ENCODE measurements around the gene IRF3. TPM values are rescaled to one million over a fixed set of nuclear protein-coding genes. Genes with fewer than 3 reads are reported as not detected.
A peak's percentile ranks its signal among the peaks of the same experiment; 100 is the strongest.

Gene IRF3
- total and polyA plus RNA-seq, 8 donors = 60.2 to 93.6 (median 72.5) TPM

DNA sequence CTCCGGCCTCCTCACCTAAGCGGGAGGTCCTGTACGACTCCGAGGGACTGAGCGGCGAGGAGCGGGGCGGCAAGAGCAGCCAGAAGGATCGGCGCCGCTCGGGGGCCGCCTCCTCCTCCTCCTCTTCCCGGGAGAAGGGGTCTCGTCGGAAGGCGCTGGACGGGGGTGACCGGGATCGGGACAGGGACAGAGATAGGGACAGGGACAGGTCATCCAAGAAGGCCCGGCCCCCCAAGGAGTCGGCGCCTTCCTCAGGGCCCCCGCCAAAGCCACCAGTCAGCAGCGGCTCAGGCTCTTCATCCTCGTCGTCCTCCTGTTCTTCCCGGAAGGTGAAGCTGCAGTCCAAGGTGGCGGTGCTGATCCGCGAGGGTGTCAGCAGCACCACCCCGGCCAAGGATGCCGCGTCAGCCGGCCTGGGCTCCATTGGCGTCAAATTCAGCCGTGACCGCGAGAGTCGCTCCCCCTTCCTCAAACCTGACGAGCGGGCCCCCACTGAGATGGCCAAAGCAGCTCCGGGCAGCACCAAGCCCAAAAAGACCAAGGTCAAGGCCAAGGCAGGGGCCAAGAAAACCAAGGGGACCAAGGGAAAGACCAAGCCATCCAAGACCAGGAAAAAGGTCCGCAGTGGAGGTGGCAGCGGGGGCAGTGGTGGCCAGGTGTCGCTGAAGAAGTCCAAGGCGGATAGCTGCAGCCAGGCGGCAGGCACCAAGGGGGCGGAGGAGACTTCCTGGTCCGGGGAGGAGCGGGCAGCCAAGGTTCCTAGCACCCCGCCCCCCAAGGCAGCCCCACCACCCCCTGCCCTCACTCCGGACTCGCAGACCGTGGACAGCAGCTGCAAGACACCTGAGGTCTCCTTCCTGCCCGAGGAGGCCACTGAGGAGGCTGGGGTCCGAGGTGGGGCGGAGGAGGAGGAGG, 12.8 kb downstream of the IRF3 start:
- intact Hi-C loops (cut with DNase I) = no loop called here
- Histone ChIP-seq H3K4me3 (no peak overlapping the region), H3K27me3 (no peaks in the 10 kb centered on the region), H3K4me1 (no peaks in the 10 kb centered on the region), H3K9me3 (no peaks in the 10 kb centered on the region), H3K27ac (no peak overlapping the region), H3K36me3 (peaks cover 0 to 96% of the 10 kb centered on the region in 2 donors)
- ATAC-seq (no peak), DNase-seq (peak in 1 of 4 donors; percentile 75)
- TF ChIP-seq, protein P1, sequence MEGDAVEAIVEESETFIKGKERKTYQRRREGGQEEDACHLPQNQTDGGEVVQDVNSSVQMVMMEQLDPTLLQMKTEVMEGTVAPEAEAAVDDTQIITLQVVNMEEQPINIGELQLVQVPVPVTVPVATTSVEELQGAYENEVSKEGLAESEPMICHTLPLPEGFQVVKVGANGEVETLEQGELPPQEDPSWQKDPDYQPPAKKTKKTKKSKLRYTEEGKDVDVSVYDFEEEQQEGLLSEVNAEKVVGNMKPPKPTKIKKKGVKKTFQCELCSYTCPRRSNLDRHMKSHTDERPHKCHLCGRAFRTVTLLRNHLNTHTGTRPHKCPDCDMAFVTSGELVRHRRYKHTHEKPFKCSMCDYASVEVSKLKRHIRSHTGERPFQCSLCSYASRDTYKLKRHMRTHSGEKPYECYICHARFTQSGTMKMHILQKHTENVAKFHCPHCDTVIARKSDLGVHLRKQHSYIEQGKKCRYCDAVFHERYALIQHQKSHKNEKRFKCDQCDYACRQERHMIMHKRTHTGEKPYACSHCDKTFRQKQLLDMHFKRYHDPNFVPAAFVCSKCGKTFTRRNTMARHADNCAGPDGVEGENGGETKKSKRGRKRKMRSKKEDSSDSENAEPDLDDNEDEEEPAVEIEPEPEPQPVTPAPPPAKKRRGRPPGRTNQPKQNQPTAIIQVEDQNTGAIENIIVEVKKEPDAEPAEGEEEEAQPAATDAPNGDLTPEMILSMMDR (IDR thresholded peaks at IDR 0.05) = no peak

DNA sequence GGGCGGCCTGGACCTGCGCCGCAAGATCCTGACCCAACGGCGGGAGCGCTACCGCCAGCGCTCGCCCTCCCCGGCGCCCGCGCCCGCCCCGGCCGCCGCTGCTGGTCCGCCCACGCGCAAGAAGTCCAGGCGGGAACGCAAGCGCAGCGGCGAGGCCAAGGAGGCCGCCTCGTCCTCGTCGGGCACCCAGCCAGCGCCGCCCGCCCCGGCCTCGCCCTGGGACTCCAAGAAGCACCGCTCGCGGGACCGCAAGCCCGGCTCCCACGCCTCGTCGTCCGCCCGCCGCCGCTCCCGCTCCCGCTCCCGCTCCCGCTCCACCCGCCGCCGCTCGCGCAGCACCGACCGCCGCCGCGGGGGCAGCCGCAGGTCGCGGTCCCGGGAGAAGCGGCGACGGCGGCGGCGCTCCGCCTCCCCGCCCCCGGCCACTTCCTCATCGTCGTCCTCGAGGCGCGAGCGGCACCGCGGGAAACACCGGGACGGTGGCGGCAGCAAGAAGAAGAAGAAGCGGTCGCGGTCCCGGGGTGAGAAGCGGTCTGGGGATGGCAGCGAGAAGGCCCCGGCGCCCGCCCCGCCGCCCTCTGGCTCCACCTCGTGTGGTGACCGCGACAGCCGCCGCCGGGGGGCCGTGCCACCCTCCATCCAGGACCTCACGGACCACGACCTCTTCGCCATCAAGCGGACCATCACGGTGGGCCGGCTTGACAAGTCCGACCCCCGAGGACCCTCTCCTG, 13.7 kb downstream of the IRF3 start:
- no peaks in the 10 kb centered on the region for H3K4me1 ChIP-seq
- no peaks in the 10 kb centered on the region for H3K9me3 ChIP-seq
- no peaks in the 10 kb centered on the region for H3K27me3 ChIP-seq
- intact Hi-C loops (cut with DNase I) = no loop called here
- TF ChIP-seq, protein P1 (IDR thresholded peaks at IDR 0.05) = no peak
- peaks cover 0 to 96% of the 10 kb centered on the region in 2 donors for H3K36me3 ChIP-seq
- ATAC-seq = no peak
- DNase-seq = peak in 1 of 4 donors; percentile 73
- no peak overlapping the region for H3K4me3 ChIP-seq
- H3K27ac ChIP-seq = no peak overlapping the region

DNA sequence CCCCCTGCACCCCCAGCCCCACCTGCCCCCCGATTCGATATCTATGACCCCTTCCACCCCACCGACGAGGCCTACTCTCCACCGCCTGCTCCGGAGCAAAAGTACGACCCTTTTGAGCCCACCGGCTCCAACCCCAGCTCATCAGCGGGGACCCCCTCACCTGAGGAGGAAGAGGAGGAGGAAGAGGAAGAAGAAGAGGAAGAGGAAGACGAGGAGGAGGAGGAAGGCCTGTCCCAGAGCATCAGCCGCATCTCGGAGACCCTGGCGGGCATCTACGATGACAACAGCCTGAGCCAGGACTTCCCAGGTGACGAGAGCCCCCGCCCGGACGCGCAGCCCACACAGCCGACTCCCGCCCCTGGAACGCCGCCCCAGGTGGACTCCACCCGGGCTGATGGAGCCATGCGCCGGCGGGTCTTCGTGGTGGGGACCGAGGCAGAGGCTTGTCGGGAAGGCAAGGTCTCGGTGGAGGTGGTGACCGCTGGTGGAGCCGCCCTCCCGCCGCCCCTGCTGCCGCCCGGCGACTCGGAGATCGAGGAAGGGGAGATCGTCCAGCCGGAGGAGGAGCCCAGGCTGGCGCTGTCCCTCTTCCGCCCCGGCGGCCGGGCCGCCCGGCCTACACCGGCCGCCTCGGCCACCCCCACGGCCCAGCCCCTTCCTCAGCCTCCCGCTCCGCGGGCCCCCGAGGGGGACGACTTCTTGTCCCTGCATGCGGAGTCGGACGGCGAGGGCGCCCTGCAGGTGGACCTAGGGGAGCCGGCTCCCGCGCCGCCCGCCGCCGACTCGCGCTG, 14.4 kb downstream of the IRF3 start:
- H3K27ac ChIP-seq = no peak overlapping the region
- no peak overlapping the region for H3K4me3 ChIP-seq
- H3K27me3 ChIP-seq = no peaks in the 10 kb centered on the region
- no peak for ATAC-seq
- TF ChIP-seq, protein P1 (IDR thresholded peaks at IDR 0.05) = no peak
- H3K36me3 ChIP-seq = peaks cover 0 to 96% of the 10 kb centered on the region in 2 donors
- H3K4me1 ChIP-seq = no peaks in the 10 kb centered on the region
- H3K9me3 ChIP-seq = no peaks in the 10 kb centered on the region
- intact Hi-C loops (cut with DNase I) = no loop called here
- DNase-seq = no peak

DNA sequence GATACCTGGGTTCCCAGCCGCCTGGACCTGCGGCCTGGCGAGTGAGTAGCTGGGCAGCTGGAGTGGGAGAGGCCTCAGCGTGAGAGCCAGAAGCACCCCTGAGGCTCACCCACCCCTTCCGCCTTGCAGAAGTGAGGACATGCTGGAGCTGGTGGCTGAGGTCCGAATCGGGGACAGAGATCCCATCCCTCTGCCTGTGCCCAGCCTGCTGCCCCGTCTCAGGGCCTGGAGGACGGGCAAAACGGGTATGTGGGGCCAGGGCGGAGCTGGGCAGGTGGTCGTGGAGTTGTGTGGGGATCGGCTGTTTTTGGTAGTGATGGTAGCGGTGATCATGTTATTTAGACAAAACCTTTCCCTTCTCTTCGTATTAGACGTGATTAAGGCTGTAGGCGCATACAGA, 19.1 kb downstream of the IRF3 start:
- ATAC-seq (no peak), DNase-seq (no peak)
- H3K9me3 ChIP-seq = no peaks in the 10 kb centered on the region
- intact Hi-C loops (cut with DNase I) = no loop called here
- H3K4me3 ChIP-seq = no peak overlapping the region
- peaks cover 0 to 68% of the 10 kb centered on the region in 2 donors for H3K36me3 ChIP-seq
- H3K27me3 ChIP-seq = no peaks in the 10 kb centered on the region
- peaks cover 10 to 23% of the 10 kb centered on the region in 2 donors for H3K4me1 ChIP-seq
- TF ChIP-seq, protein P1 (IDR thresholded peaks at IDR 0.05) = no peak
- no peak overlapping the region for H3K27ac ChIP-seq
